Spleen (tissue), 11 donors: ENCODE measurements around the gene PARD3B. TPM values are rescaled to one million over a fixed set of nuclear protein-coding genes. Genes with fewer than 3 reads are reported as not detected.

ENCODE experiments used
- DNase-seq: peaks from one replicate; pipeline ENCODE4 v3.0.0-alpha.2; 2020
- H3K27ac ChIP-seq, 8 donors: fragments of 200-600 bp; sonication (generic) in 7 of 8; 1 replicate in 4 of 8; 2 replicates in 4 of 8; pipeline versions ENCODE4 v1.5.0 to v1.8.0; 2016 to 2021; ENCODE audit warnings: inconsistent platforms in 4 of 8, mild to moderate bottlenecking in 4 of 8, moderate library complexity in 1 of 8
- H3K27me3 ChIP-seq, 7 donors: fragments of 200-600 bp; sonication (generic) in 6 of 7; replicated peaks in 1 of 7; 1 replicate in 4 of 7; 2 replicates in 3 of 7; pipeline versions ENCODE4 v1.5.0 to v1.8.0; 2016 to 2021; ENCODE audit warnings: inconsistent platforms in 3 of 7, mild to moderate bottlenecking in 1 of 7
- H3K36me3 ChIP-seq, 6 donors: fragments of 200-600 bp; sonication (generic) in 5 of 6; 1 replicate in 4 of 6; 2 replicates in 2 of 6; pipeline versions ENCODE4 v1.5.0 to v1.8.0; 2016 to 2021; ENCODE audit warnings: inconsistent platforms in 2 of 6
- H3K4me1 ChIP-seq, 6 donors: fragments of 200-600 bp; sonication (generic) in 5 of 6; 1 replicate in 3 of 6; 2 replicates in 3 of 6; pipeline versions ENCODE4 v1.5.0 to v1.8.0; 2016 to 2021; ENCODE audit warnings: inconsistent platforms in 3 of 6
- H3K4me3 ChIP-seq, 8 donors: fragments of 200-600 bp; sonication (generic) in 7 of 8; 1 replicate in 4 of 8; 2 replicates in 4 of 8; pipeline versions ENCODE4 v1.5.0 to v1.8.0; 2016 to 2021; ENCODE audit warnings: inconsistent platforms in 4 of 8, mild to moderate bottlenecking in 4 of 8, moderate library complexity in 2 of 8
- H3K9me3 ChIP-seq, 8 donors: fragments of 200-600 bp; sonication (generic) in 7 of 8; 1 replicate in 4 of 8; 2 replicates in 4 of 8; pipeline versions ENCODE4 v1.5.0 to v1.8.0; 2016 to 2021; ENCODE audit warnings: inconsistent platforms in 4 of 8
- CTCF ChIP-seq, 11 experiments: fragments of 200-600 bp in 7 of 11; fragments of 450-650 bp in 4 of 11; sonication (generic) in 4 of 11; IDR thresholded peaks in 8 of 11; conservative IDR thresholded peaks in 3 of 11; 1 replicate in 7 of 11; 2 replicates in 4 of 11; pipeline versions ENCODE4 v1.4.0 to v1.8.0; 2016 to 2021; ENCODE audit warnings: antibody characterized with exemption in 11 of 11, inconsistent platforms in 4 of 11, mild to moderate bottlenecking in 1 of 11
- POLR2A ChIP-seq, 3 donors: fragments of 450-650 bp; IDR thresholded peaks; one replicate each; pipeline ENCODE4 v1.5.1; 2017; ENCODE audit warnings: antibody characterized with exemption in 3 of 3, mild to moderate bottlenecking in 1 of 3
- POLR2AphosphoS5 ChIP-seq, 3 donors: sonication (generic); formaldehyde crosslinking; IDR thresholded peaks; one replicate each; pipeline ENCODE4 v1.5.1; 2017; ENCODE audit warnings: antibody characterized with exemption in 3 of 3
- WGBS, 5 donors: extraction: QIAGEN DNeasy Blood & Tissue Kit in 3 of 5; methylation state at CpG; one replicate each; pipeline versions ENCODE4 v1.1.5 to v1.1.7; 2013 to 2018; 5-methylcytosine and 5-hydroxymethylcytosine counted together
- intact Hi-C: fragments of 100-400 bp; cut with DNase I; formaldehyde crosslinking; loops from one replicate; pipeline ENCODE4 v1.15.0; 2023; ENCODE audit warnings: low total_unique reads
- polyA plus RNA-seq, 3 donors: library from polyadenylated mRNA; stranded (reverse); fragments of 200-250 nt; gene quantifications; one replicate each; pipeline ENCODE4 v1.2.1, GENCODE V29; 2013
- total RNA-seq, 7 donors: library from RNA; depleted of rRNA in 3 of 7; stranded (reverse); fragments of >200 nt in 3 of 7; fragmentation: NEBNext Ultra II Directional in 4 of 7; extraction: Animal tissue kit (Norgen Biotek cat#: 25700) in 4 of 7; gene quantifications; one replicate each; pipeline versions ENCODE4 v1.1.0 to v1.2.1, GENCODE V29; 2016 to 2021
- donor health status: healthy with polysubstance abuse.
- donor health status: DM: no; HTN: no; CAD: no; lungs with moderate emphysema.
- donor health status: DM: no; HTN: no; CAD: no.
- donor health status: Bipolar disorder and iron deficiency.
- donor health status: healthy.
- donor health status: DM: no; HTN: no; CAD: no.
- donor health status: DM: yes; HTN: yes; CAD: no.

PARD3B gene
- total and polyA plus RNA-seq, 10 donors = 0.85 to 27.8 (median 14.7) TPM

- 88 to 96% (median 93%) methylated on average over 3 of the region's 3 CpGs for WGBS, 5 donors
- Histone ChIP-seq H3K36me3 (no peaks in the 10 kb centered on the region), H3K27me3 (no peaks in the 10 kb centered on the region), H3K9me3 (no peaks in the 10 kb centered on the region), H3K27ac (no peak overlapping the region), H3K4me3 (no peak overlapping the region), H3K4me1 (no peaks in the 10 kb centered on the region)
- no peak for DNase-seq
- TF ChIP-seq POLR2A (IDR thresholded peaks at IDR 0.05) = no peak
- no peak for TF ChIP-seq POLR2AphosphoS5 (IDR thresholded peaks at IDR 0.05)
- TF ChIP-seq CTCF (IDR thresholded peaks at IDR 0.05 in 8 of 11, conservative IDR thresholded peaks at IDR 0.05 in 3 of 11) = no peak
- intact Hi-C loops = no loop called here
Measured at GRCh38 chr2:205091411-205091810, 546.1 kb downstream of the PARD3B start.

DNA sequence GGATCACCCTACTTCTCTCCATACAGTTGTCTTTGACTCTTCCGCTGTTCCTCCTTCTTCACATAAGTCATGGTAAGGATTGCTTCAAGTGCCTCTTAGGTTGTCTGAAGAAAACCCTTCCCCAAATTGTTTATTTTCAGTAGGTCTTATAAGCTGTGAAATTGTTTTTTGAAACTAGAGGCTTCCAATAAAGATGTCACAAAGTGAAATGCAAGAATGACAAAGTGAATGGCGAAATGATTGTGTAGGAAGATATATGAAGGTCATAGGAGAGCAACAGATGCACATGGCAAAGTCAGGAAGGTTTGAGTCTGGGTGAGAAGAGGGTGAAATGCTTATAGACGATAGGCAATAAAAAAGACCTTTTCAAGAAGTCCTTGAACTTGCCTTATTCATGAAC, 548.8 kb downstream of the PARD3B start:
- Histone ChIP-seq H3K27me3 (no peaks in the 10 kb centered on the region), H3K36me3 (no peaks in the 10 kb centered on the region), H3K4me3 (no peak overlapping the region), H3K4me1 (no peaks in the 10 kb centered on the region), H3K27ac (no peak overlapping the region), H3K9me3 (no peaks in the 10 kb centered on the region)
- 85 to 92% (median 89%) methylated on average over 3 of the region's 3 CpGs for WGBS, 5 donors
- no peak for DNase-seq
- intact Hi-C loops = no loop called here
- TF ChIP-seq POLR2A (IDR thresholded peaks at IDR 0.05) (no peak), CTCF (IDR thresholded peaks at IDR 0.05 in 8 of 11, conservative IDR thresholded peaks at IDR 0.05 in 3 of 11) (no peak), POLR2AphosphoS5 (IDR thresholded peaks at IDR 0.05) (no peak)

DNA sequence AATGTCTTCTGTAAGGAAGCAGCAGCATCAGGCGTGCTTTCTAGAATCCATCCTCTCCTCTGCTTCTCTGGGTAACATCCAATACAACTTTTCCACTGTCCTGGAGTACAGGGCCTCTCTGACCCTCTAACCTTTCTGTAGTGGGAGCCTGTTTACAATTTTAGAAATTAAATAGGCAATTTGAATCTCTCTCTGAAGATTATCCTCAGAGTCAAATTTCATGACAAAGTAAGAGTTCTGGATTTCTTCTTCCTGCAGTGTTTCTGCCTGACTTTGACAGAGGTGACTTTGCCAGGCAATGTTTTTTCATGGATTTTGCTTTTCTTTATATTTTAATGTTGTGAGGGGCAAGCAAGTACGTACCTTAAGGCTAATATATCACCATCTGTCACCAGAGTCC, 558.4 kb downstream of the PARD3B start:
- DNase-seq = no peak
- H3K36me3 ChIP-seq = no peaks in the 10 kb centered on the region
- no peaks in the 10 kb centered on the region for H3K27me3 ChIP-seq
- TF ChIP-seq CTCF (IDR thresholded peaks at IDR 0.05 in 8 of 11, conservative IDR thresholded peaks at IDR 0.05 in 3 of 11) (no peak), POLR2A (IDR thresholded peaks at IDR 0.05) (no peak), POLR2AphosphoS5 (IDR thresholded peaks at IDR 0.05) (no peak)
- intact Hi-C loops = no loop called here
- H3K9me3 ChIP-seq = no peaks in the 10 kb centered on the region
- 78 to 90% (median 81%) methylated on average over 2 of the region's 2 CpGs for WGBS, 5 donors
- H3K4me3 ChIP-seq = no peak overlapping the region
- H3K4me1 ChIP-seq = no peaks in the 10 kb centered on the region
- no peak overlapping the region for H3K27ac ChIP-seq

DNA sequence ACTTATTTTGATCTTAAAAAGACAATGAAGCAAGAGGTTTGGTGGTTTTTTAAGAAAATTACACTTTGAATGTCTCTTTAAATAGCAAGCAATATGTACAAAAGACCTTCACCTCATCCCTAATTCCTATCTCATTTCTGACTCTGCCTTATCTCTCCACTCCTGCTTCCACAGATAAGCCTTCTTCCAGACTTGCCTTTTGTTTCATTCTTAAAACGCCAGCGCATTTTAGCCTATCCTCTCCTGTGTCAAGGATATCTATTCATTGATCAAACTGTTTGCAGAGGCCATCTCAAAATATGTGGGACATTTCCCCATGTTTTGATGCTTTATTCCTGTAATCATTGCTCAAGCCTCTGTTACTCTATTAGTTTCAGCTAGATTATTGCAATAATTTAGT, 562.5 kb downstream of the PARD3B start:
- no peaks in the 10 kb centered on the region for H3K27me3 ChIP-seq
- peak overlapping the region in 2 of 8 donors; percentile 33 for H3K27ac ChIP-seq
- intact Hi-C loops = no loop called here
- TF ChIP-seq POLR2A (IDR thresholded peaks at IDR 0.05) (no peak), POLR2AphosphoS5 (IDR thresholded peaks at IDR 0.05) (no peak), CTCF (IDR thresholded peaks at IDR 0.05 in 8 of 11, conservative IDR thresholded peaks at IDR 0.05 in 3 of 11) (no peak)
- peaks cover 0 to 15% (median 11%) of the 10 kb centered on the region in 8 donors for H3K9me3 ChIP-seq
- no peak for DNase-seq
- WGBS, 5 donors = 70 to 82% (median 72%) methylated on average over 2 of the region's 2 CpGs
- H3K4me3 ChIP-seq = no peak overlapping the region
- H3K36me3 ChIP-seq = no peaks in the 10 kb centered on the region
- no peaks in the 10 kb centered on the region for H3K4me1 ChIP-seq
